ENCODE results near the gene OR8D1.

GRCh38 chr11:124311670-124312069 is 2.1 kb downstream of the OR8D1 start:
- no peak for TF ChIP-seq CTCF (IDR thresholded peaks at IDR 0.05)
- TF ChIP-seq SIN3A (IDR thresholded peaks at IDR 0.05; ENCODE audit: borderline replicate concordance, insufficient read depth, low read depth, low read length) = no peak
